GM12878 (cell line): ENCODE measurements around the gene SH3BP5. TPM values are rescaled to one million over a fixed set of nuclear protein-coding genes. Genes with fewer than 3 reads are reported as not detected.

Source experiments
- ATAC-seq: fragments of 200-7000 bp; cut with Tn5 transposase; 3 replicates; pipeline ENCODE4 v1.9.1; 2020; ENCODE audit warnings: mild to moderate bottlenecking, moderate library complexity
- BruUV-seq: library from RNA; stranded (reverse); fragments of 400-500 nt; replicated peaks from 2 replicates; lab custom pipeline; 2021; lab: Mats Ljungman, UMichigan
- CTCF ChIA-PET: fragments of 300-600 bp; sonication (Branson Sonifier 250); formaldehyde crosslinking; extraction: SDS; loops from one replicate; lab custom pipeline; 2021; ENCODE audit warnings: inconsistent platforms; lab: Yijun Ruan, JAX
- POLR2A ChIA-PET: fragments of 350-600 bp; formaldehyde crosslinking; extraction: SDS; loops from one replicate; lab custom pipeline; 2021; ENCODE audit warnings: inconsistent platforms; lab: Charles Lee
- RAD21 ChIA-PET: fragments of 300-600 bp; sonication (Branson Sonifier 250); formaldehyde crosslinking; loops from one replicate; lab custom pipeline; 2023; ENCODE audit warnings: antibody characterized with exemption; ENCODE audit not compliant: unreplicated experiment; lab: Charles Lee
- SMC1A ChIA-PET: fragments of 300-600 bp; sonication (Branson Sonifier 250); formaldehyde crosslinking; loops from one replicate; lab custom pipeline; 2023; ENCODE audit not compliant: unreplicated experiment, uncharacterized antibody; lab: Charles Lee
- DNase-seq: peaks from one replicate; pipeline ENCODE4 v3.0.0-alpha.2; 2011; ENCODE audit warnings: low read depth, low spot score
- FAIRE-seq: peaks from 3 replicates; lab custom pipeline; 2011; peaks lifted over from hg19 to GRCh38; lab: Jason Lieb, UNC
- H2AFZ ChIP-seq: 2 replicates; pipeline ENCODE4 v1.6.0; 2011; ENCODE audit warnings: low read depth, low read length, control low read depth; ENCODE audit not compliant: control insufficient read depth
- H3K27ac ChIP-seq: 2 replicates; pipeline ENCODE4 v1.5.1; 2011; ENCODE audit warnings: control low read depth; ENCODE audit not compliant: control insufficient read depth, insufficient read depth
- H3K27me3 ChIP-seq, 2 experiments: replicated peaks in 1 of 2; 2 replicates each; pipeline versions ENCODE4 v1.6.0 to v1.6.1; 2011; ENCODE audit warnings: low read length in 1 of 2; ENCODE audit not compliant: control insufficient read depth in 2 of 2, insufficient read depth in 2 of 2
- H3K36me3 ChIP-seq, 2 experiments: 2 replicates each; pipeline ENCODE4 v1.5.1; 2011; ENCODE audit warnings: low read length in 1 of 2; ENCODE audit not compliant: control insufficient read depth in 2 of 2, insufficient read depth in 2 of 2
- H3K4me1 ChIP-seq: 2 replicates; pipeline ENCODE4 v1.6.1; 2011; ENCODE audit warnings: mild to moderate bottlenecking, low read length, moderate library complexity, mixed read lengths; ENCODE audit not compliant: control insufficient read depth, insufficient read depth
- H3K4me2 ChIP-seq: 2 replicates; pipeline ENCODE4 v1.6.0; 2011; ENCODE audit warnings: control low read depth; ENCODE audit not compliant: control insufficient read depth, insufficient read depth
- H3K4me3 ChIP-seq: fragments of 200-600 bp; sonication (generic); 2 replicates; pipeline ENCODE4 v1.5.1; 2016
- H3K79me2 ChIP-seq: 2 replicates; pipeline ENCODE4 v1.6.0; 2011; ENCODE audit warnings: low read length; ENCODE audit not compliant: control insufficient read depth, insufficient read depth
- H3K9ac ChIP-seq: 2 replicates; pipeline ENCODE4 v1.8.0; 2011; ENCODE audit warnings: low read length, control low read depth, mixed read lengths; ENCODE audit not compliant: control insufficient read depth, insufficient read depth
- H3K9me3 ChIP-seq: replicated peaks from 3 replicates; pipeline ENCODE4 v1.5.1; 2011; ENCODE audit warnings: mild to moderate bottlenecking, low read length; ENCODE audit not compliant: control insufficient read depth, insufficient read depth
- H4K20me1 ChIP-seq: 2 replicates; pipeline ENCODE4 v1.6.0; 2011; ENCODE audit not compliant: control insufficient read depth, insufficient read depth
- CHD1 ChIP-seq: IDR thresholded peaks from 2 replicates; pipeline ENCODE4 v1.6.1; 2012; ENCODE audit warnings: low read depth, low read length, improper control_type of control experiment
- ETV6 ChIP-seq, 2 experiments: fragments of 450-650 bp in 1 of 2; IDR thresholded peaks in 1 of 2; conservative IDR thresholded peaks in 1 of 2; 2 replicates each; pipeline ENCODE4 v1.6.1; 2014; ENCODE audit warnings: antibody characterized with exemption in 1 of 2, borderline replicate concordance in 1 of 2, low read depth in 1 of 2, mild to moderate bottlenecking in 1 of 2, moderate library complexity in 1 of 2
- RELA ChIP-seq: fragments of 450-650 bp; IDR thresholded peaks from 2 replicates; pipeline ENCODE4 v1.8.0; 2014; ENCODE audit warnings: borderline replicate concordance; ENCODE audit not compliant: partially characterized antibody
- SMAD1 ChIP-seq: fragments of 450-650 bp; IDR thresholded peaks from 2 replicates; pipeline ENCODE4 v1.6.1; 2018; ENCODE audit warnings: mild to moderate bottlenecking, low read depth; ENCODE audit not compliant: partially characterized antibody
- STAT1 ChIP-seq: fragments of 450-650 bp; conservative IDR thresholded peaks from 2 replicates; pipeline ENCODE4 v1.6.1; 2014; ENCODE audit warnings: antibody characterized with exemption, mild to moderate bottlenecking
- TCF3 ChIP-seq: IDR thresholded peaks from 2 replicates; pipeline ENCODE4 v1.6.1; 2012; ENCODE audit warnings: low read depth, mild to moderate bottlenecking, low read length, borderline replicate concordance; ENCODE audit not compliant: insufficient read depth
- ZBTB40 ChIP-seq: fragments of 450-650 bp; IDR thresholded peaks from 2 replicates; pipeline ENCODE4 v1.6.1; 2016; ENCODE audit warnings: mild to moderate bottlenecking, moderate library complexity, borderline replicate concordance
- WGBS: methylation state at CpG from one replicate; pipeline ENCODE4 v1.1.6; 2016; ENCODE audit warnings: low lambda C conversion rate; ENCODE audit not compliant: insufficient replicate concordance, insufficient coverage; ENCODE audit errors: missing lambda C conversion rate; 5-methylcytosine and 5-hydroxymethylcytosine counted together
- in situ Hi-C: fragments of 300-500 bp; cut with MboI; formaldehyde crosslinking; loops from 9 replicates; pipeline ENCODE4 v1.14.3; 2018; ENCODE audit warnings: mixed read lengths
- intact Hi-C: fragments of 100-400 bp; cut with micrococcal nuclease; formaldehyde crosslinking; loops from one replicate; pipeline ENCODE4 v1.14.2; 2022; ENCODE audit not compliant: unreplicated experiment
- polyA plus RNA-seq, 11 experiments: library from polyadenylated mRNA; depleted of rRNA in 4 of 11; unstranded in 6 of 11; stranded (reverse) in 5 of 11; fragments of >200 nt; fragmentation: Nextera tagmentation in 4 of 11; fragmentation: Illumina TruSeq in 1 of 11; extraction: Ambion mirVana in 4 of 11; extraction: Trizol in 1 of 11; gene quantifications; 1 replicate in 1 of 11; 2 replicates in 10 of 11; pipeline versions ENCODE4 v1.2.1 to v1.2.3, GENCODE V29; 2011 to 2016; ENCODE audit warnings: inconsistent platforms in 2 of 11, missing spikeins in 2 of 11, low read depth in 1 of 11
- total RNA-seq, 4 experiments: library from RNA; depleted of rRNA in 3 of 4; stranded (reverse); fragments of >200 nt in 3 of 4; fragmentation: Illumina TruSeq in 1 of 4; extraction: Trizol in 1 of 4; gene quantifications; 2 replicates each; pipeline versions ENCODE4 v1.2.1 to v1.2.3, GENCODE V29; 2013 to 2021

Gene SH3BP5
- total and polyA plus RNA-seq, 10 of the 15 experiments (the other 5 are each of a cell fraction or from before 2014, with no cell fraction given): 14.9 to 87.5 (median 43.7) TPM

- no peaks in the 10 kb centered on the region for H4K20me1 ChIP-seq
- SMC1A ChIA-PET: interaction anchor here (0.6 to 1.4 kb wide), 6 partner anchors 13 to 152 kb away, joined by 3 to 4 read pairs (median 3); no protein-coding TSS in a partner anchor
- H3K9ac ChIP-seq: no peak overlapping the region
- in situ Hi-C loops (no loop called here), intact Hi-C loops (no loop called here)
- DNase-seq: no peak
- ATAC-seq: no peak
- H3K4me1 ChIP-seq: no peaks in the 10 kb centered on the region
- TF ChIP-seq CHD1 (no peak), RELA (no peak)
- no peak overlapping the region for H3K4me2 ChIP-seq
- H2AFZ ChIP-seq: no peak overlapping the region
- 98% methylated on average over 2 of the region's 2 CpGs for WGBS
- RAD21 ChIA-PET: interaction anchor here (0.9 kb wide), 1 partner anchor 159 kb away, joined by 4 read pairs; no protein-coding TSS in a partner anchor
- CTCF ChIA-PET: interaction anchor here (0.7 to 2.1 kb wide), 5 partner anchors 9 to 159 kb away, joined by 3 to 5 read pairs (median 4); no protein-coding TSS in a partner anchor
- no peak overlapping the region for H3K4me3 ChIP-seq
- H3K27me3 ChIP-seq: no peaks in the 10 kb centered on the region
- no peak overlapping the region for H3K27ac ChIP-seq
- no peaks in the 10 kb centered on the region for H3K79me2 ChIP-seq
- FAIRE-seq: peak; percentile 70
- peaks cover 2 to 25% of the 10 kb centered on the region in 2 experiments for H3K36me3 ChIP-seq
- H3K9me3 ChIP-seq: no peaks in the 10 kb centered on the region
- BruUV-seq: no TSS peak
- POLR2A ChIA-PET: interaction anchor here (1.2 kb wide), 1 partner anchor 159 kb away, joined by 3 read pairs; no protein-coding TSS in a partner anchor
These were observed 86.2 kb downstream of the SH3BP5 start for GRCh38 chr3:15246186-15246585.

- H3K4me1 ChIP-seq: no peaks in the 10 kb centered on the region
- intact Hi-C loops: loop anchor here (5.0 kb wide), 1 partner anchor 137 kb away; no protein-coding TSS in a partner anchor
- no peak overlapping the region for H3K4me2 ChIP-seq
- TF ChIP-seq CHD1: no peak
- TF ChIP-seq SMAD1: no peak
- no peak for TF ChIP-seq TCF3
- no peak for TF ChIP-seq STAT1
- no peak for TF ChIP-seq ZBTB40
- no peak for TF ChIP-seq ETV6 (conservative IDR thresholded peaks at IDR 0.05 in 1 of 2, IDR thresholded peaks at IDR 0.05 in 1 of 2; ENCODE audit: borderline replicate concordance in 1 of 2, low read depth in 1 of 2)
These were observed 88.4 kb downstream of the SH3BP5 start for GRCh38 chr3:15243822-15244482.

More at GRCh38 chr3:15243822-15244482, 88.4 kb downstream of the SH3BP5 start:
- RAD21 ChIA-PET: interaction anchor here (0.8 kb wide), 1 partner anchor 102 kb away, joined by 3 read pairs; no protein-coding TSS in a partner anchor
- CTCF ChIA-PET: interaction anchor here (0.8 to 1.9 kb wide), 7 partner anchors 15 to 161 kb away, joined by 3 to 8 read pairs (median 3); no protein-coding TSS in a partner anchor
- in situ Hi-C loops: no loop called here
- Histone ChIP-seq H3K4me3 (no peak overlapping the region), H3K9ac (no peak overlapping the region), H3K27ac (no peak overlapping the region), H4K20me1 (no peaks in the 10 kb centered on the region), H3K36me3 (peaks cover 2 to 32% of the 10 kb centered on the region in 2 experiments), H3K27me3 (no peaks in the 10 kb centered on the region), H3K9me3 (no peaks in the 10 kb centered on the region), H2AFZ (no peak overlapping the region), H3K79me2 (no peaks in the 10 kb centered on the region)
- BruUV-seq: no TSS peak
- WGBS: 86% methylated on average over 5 of the region's 5 CpGs
- ATAC-seq (no peak), DNase-seq (no peak), FAIRE-seq (no peak)
- SMC1A ChIA-PET: interaction anchor here (1.1 to 1.6 kb wide), 4 partner anchors 21 to 161 kb away, joined by 3 to 7 read pairs (median 4); no protein-coding TSS in a partner anchor
- POLR2A ChIA-PET: interaction anchor here (0.5 kb wide), 1 partner anchor 32 kb away, joined by 5 read pairs; no protein-coding TSS in a partner anchor
